Stimulated activated CD4-positive, alpha-beta T cell treated with anti-CD3 and anti-CD28 coated beads, Interleukin-4, amount 100 ng/mL, for 1 hour (primary cell): Measurements from ENCODE around the gene GRAMD2B.

Source experiments
- DNase-seq: peaks from one replicate; pipeline ENCODE4 v3.0.0-alpha.2; 2020

GRAMD2B gene

GRCh38 chr5:126483156-126483555, 59.9 kb downstream of the GRAMD2B start:
- DNase-seq = no peak

DNA sequence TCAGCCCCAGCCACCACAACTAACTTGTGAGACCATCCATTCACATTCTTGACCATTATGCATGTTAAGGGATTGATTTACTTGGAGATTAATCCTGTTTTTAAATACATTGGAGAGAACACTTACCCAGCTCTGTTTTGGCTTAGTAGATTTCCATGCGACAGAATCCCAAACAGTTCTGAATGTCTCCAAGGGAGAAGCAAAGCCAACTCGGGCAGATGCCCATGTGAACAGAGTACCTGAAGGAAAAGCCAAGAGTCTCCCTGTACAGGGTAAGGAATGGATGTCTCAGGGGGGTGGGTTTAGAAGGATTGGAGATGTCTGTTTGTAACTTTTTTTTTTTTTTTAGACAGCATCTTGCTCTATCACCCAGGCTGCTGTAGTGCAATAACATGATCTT, 61.0 kb downstream of the GRAMD2B start:
- no peak for DNase-seq

GRCh38 chr5:126486332-126486731, 63.1 kb downstream of the GRAMD2B start:
- DNase-seq = no peak

DNA sequence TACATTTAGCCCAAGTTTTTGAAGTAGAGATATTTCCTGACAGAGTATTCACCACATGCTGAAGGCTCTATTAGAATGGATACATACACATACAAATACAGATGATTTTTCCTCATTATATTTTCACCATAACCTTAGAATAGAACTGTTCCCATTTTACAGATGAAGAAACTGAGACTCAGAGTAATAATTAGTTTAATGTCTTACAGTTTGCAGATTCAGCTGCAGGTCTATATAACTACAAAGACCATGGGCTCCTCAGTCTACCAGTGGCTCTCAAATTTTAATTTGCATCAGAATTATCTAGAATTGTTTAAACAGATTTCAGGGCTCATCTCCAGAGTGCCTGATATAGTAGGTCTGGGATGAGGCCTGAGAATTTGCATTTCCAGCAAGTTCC, 64.4 kb downstream of the GRAMD2B start:
- DNase-seq = no peak

DNA sequence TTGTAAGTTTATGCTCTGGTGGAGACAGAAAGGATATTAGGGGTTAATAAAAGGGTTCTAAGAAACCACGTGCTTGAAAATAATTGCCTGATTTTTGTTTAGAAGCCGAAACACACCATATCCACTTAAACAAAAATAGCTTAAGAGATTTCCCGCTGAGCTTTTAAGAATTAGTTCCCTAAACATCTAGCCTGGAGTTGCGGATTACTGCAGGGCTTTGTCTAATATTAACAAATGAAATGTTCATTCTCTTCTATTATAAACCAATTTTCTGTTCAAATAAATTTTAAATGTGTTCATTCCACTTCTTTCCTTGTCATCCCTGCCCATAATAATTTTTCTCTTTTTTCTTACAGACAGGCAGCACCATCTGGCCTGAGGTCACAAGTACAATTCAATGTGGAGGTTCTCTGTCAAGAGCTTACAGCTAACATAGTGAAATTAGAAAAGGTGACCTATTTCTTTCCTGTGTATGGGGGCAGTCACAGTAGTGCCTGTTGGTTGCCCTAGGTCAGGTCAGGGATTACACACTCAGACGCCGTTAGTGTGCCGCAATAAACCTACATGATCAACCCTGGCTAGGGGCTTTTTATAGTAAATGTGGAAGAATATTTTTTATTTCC, 65.3 kb downstream of the GRAMD2B start:
- no peak for DNase-seq

- DNase-seq = no peak
These were observed 67.1 kb downstream of the GRAMD2B start for GRCh38 chr5:126490167-126490940.

- DNase-seq = no peak
These were observed 69.7 kb downstream of the GRAMD2B start for GRCh38 chr5:126492939-126493338.

- DNase-seq = no peak
These were observed 71.2 kb downstream of the GRAMD2B start for GRCh38 chr5:126494393-126494792.

- DNase-seq = no peak
These were observed 74.3 kb downstream of the GRAMD2B start for GRCh38 chr5:126497506-126497905.

DNA sequence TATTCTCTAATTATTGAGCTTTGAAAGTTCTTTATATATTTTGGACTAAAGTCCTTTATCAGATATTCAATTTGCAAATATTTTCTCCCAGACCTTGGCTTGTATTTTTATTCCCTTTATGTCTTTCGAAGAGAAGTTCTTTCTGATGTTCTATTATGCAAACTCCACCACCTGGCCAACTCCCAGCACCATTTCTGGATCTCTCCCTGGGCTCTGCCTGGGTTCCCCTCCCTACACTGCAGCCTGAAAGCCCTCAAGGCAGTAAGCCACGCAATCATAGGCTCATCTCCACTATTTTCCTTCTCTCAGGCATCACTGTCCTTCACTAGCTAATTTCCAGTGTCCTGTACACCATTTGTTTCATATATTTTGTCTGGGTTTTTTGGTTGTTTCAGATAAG, 76.1 kb downstream of the GRAMD2B start:
- no peak for DNase-seq

GRCh38 chr5:126499853-126500342, 76.7 kb downstream of the GRAMD2B start:
- DNase-seq = no peak

GRCh38 chr5:126501448-126501847, 78.2 kb downstream of the GRAMD2B start:
- no peak for DNase-seq

- no peak for DNase-seq
These were observed 80.4 kb downstream of the GRAMD2B start for GRCh38 chr5:126503602-126504104.

GRCh38 chr5:126506079-126506478, 82.9 kb downstream of the GRAMD2B start:
- DNase-seq = no peak

DNA sequence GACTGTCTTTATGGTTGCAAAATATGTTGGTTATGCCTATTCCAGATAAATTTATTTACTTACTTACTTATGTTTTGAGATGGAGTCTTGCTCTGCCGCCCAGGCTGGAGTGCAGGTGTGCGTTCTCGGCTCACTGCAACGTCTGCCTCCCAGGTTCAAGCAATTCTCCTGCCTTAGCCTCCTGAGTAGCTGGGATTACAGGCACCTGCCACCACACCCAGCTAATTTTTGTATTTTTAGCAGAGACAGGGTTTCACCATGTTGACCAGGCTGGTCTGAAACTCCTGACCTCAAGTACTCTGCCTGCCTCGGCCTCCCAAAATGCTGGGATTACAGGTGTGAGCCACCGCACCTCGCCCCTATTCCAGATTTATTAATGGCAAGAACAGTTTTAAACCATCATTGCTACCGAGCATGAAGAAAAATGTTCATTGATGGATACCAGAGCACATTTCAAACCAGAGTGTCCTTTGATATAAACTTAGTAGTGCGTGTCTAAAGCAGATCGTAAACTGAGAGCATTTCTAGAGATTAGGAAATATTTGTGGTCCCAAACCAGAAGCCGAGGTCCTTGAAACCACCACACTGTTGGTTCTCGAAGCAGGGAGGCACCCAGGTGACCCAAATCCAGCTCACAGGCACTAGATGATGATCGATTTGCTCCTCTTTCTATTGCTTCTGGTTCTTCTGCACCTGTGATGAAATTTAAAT, 85.2 kb downstream of the GRAMD2B start:
- DNase-seq = no peak

- DNase-seq = no peak
These were observed 85.7 kb downstream of the GRAMD2B start for GRCh38 chr5:126508962-126509279.

GRCh38 chr5:126509339-126509738, 86.1 kb downstream of the GRAMD2B start:
- DNase-seq = no peak

GRCh38 chr5:126511961-126512360, 88.8 kb downstream of the GRAMD2B start:
- no peak for DNase-seq

DNA sequence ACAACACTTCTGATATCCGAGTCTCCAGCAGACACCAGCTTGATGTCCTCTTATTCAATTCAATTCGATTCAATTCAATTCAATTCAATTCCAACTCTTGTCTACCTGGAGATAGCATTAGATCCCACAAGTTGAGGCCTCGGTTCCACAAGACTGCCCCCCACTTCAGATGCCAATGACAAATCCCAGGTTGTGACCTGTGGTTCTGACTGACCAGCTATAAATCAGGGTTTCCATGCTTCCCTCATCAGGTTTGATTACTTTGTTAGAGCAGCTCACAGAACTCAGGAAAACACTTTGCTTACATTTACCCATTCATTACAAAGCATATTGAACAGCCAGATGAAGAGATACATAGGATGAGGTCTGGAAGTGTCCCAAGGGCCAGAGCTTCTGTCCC, 89.2 kb downstream of the GRAMD2B start:
- DNase-seq = no peak

DNA sequence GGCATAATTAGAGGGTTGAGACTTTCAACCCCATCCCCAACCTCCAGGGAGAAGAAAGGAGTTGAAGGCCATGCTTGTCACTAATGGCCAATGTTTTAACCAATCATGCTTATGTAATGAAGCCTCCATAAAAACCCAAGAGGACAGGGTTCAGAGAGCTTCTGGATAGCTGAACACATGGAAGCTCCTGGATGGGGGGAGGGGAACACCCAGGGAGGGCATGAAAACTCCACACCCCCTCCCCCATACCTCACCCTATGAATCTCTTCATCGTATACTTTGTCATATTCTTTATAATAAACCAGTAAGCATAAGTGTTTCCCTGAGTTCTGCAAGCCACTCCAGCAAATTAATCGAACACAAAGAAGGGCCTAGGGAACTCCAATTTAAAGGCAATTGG, 90.1 kb downstream of the GRAMD2B start:
- DNase-seq = no peak

DNA sequence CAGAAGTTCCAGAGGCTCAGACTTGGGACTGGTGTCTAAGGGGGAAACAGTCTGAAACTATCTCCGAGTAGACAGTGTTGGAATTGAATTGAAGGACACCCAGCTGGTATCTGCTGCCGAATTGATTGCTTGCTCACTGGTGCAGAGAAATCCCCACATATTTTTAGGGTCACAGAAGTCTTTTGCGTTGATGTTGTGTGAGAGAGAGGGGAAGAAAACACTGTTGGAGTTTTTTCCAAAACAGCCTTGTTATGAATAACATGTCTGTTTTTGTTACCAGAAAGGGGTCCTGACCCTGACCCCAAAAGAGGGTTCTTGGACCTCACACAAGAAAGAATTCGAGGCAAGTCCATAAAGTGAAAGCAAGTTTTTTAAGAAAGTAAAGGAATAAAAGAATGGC, 90.5 kb downstream of the GRAMD2B start:
- no peak for DNase-seq

- no peak for DNase-seq
These were observed 90.9 kb downstream of the GRAMD2B start for GRCh38 chr5:126514131-126514557.

- no peak for DNase-seq
These were observed 91.4 kb downstream of the GRAMD2B start for GRCh38 chr5:126514558-126515141.
